Measurements from ENCODE around the gene ZBTB4. TPM values are rescaled to one million over a fixed set of nuclear protein-coding genes. Genes with fewer than 3 reads are reported as not detected.

The ZBTB4 gene
- total and polyA plus RNA-seq, 9 of the 15 experiments (the other 6 are each of a cell fraction or from before 2014, with no cell fraction given), result 0.92 to 6.9 (median 3.3) TPM

DNA sequence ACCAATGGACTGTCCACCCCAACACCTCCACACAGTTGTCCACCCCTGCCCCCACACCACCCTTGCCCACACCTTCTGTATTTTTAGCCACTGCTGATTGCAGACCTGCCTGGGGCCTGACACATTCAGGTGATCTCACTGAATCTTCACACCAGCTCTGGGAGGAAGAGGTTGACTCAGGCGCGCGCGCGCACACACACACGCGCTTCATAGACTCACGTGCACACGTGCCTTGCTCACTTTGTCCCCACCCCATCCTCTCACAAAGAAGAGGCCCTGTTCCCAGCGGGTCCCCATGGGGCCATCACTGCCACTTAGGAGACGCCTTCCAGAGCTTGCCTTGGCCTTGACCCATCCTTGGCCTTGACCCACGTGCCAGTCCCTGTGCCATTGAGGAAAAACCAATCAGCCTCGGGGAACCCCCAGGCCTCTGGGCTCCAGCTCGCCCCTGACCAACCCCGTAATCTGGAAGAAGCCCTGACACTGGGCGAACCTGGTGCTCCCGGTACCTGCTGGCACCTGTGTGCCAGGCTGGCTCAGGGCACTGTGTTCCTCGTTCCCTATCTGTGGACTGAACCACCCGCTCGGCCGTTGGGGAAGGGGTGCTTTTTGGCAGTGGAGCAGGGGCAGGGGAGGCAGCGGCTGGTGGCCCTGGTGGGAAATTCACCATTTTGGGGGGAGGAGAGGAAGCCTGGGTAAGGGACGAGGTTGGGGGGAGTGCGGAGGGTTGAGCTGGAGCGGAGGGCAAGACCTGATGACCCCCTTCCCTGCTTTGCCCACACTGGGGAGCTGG, 68.6 kb downstream of the ZBTB4 start:
- no peaks in the 10 kb centered on the region for H3K9me3 ChIP-seq (replicated peaks; ENCODE audit: control insufficient read depth, insufficient read depth, low read depth, low read length)
- H3K79me2 ChIP-seq (ENCODE audit: control insufficient read depth, insufficient read depth, low read length), result no peaks in the 10 kb centered on the region
- H3K4me1 ChIP-seq (replicated peaks in 1 of 2; ENCODE audit: control insufficient read depth in 2 of 2, insufficient read depth in 2 of 2, low read length in 2 of 2), result peaks cover 0 to 13% of the 10 kb centered on the region in 2 experiments; a peak in 2 of 5 replicates
- ChIA-PET POLR2A (interaction anchor here (0.7 kb wide), 1 partner anchor 74 kb away, joined by 3 read pairs; no protein-coding TSS in a partner anchor), CTCF (ENCODE audit: low intra/inter-chr PET ratio) (no interaction called here)
- intact Hi-C loops (cut with micrococcal nuclease) (no loop called here), in situ Hi-C loops (cut with MboI) (no loop called here)
- 0 out of 3 replicates have a peak, but pooled peaks cover 3% of the 10 kb centered on the region for H3K36me3 ChIP-seq (ENCODE audit: control insufficient read depth, insufficient read depth, low read length)
- WGBS (ENCODE audit: insufficient coverage, low coverage, missing lambda C conversion rate), result 54% methylated on average over 10 of the region's 25 CpGs
- H3K4me2 ChIP-seq (ENCODE audit: insufficient read depth, low read length), result no peak overlapping the region
- H3K27ac ChIP-seq (ENCODE audit: extremely low read depth, low read depth, low read length), result no peak overlapping the region
- BruUV-seq (replicated peaks), result no TSS peak
- TF ChIP-seq, protein P1, sequence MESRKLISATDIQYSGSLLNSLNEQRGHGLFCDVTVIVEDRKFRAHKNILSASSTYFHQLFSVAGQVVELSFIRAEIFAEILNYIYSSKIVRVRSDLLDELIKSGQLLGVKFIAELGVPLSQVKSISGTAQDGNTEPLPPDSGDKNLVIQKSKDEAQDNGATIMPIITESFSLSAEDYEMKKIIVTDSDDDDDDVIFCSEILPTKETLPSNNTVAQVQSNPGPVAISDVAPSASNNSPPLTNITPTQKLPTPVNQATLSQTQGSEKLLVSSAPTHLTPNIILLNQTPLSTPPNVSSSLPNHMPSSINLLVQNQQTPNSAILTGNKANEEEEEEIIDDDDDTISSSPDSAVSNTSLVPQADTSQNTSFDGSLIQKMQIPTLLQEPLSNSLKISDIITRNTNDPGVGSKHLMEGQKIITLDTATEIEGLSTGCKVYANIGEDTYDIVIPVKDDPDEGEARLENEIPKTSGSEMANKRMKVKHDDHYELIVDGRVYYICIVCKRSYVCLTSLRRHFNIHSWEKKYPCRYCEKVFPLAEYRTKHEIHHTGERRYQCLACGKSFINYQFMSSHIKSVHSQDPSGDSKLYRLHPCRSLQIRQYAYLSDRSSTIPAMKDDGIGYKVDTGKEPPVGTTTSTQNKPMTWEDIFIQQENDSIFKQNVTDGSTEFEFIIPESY (CRISPR knock-in tag; IDR thresholded peaks at IDR 0.05), result 0 out of 2 replicates have a peak, but pooled peaks have one; percentile 32
- TF ChIP-seq TEAD4 (IDR thresholded peaks at IDR 0.05; ENCODE audit: low read length) (no peak), TEAD4 (CRISPR knock-in tag; IDR thresholded peaks at IDR 0.05; ENCODE audit: borderline replicate concordance) (no peak), SMARCB1 (IDR thresholded peaks at IDR 0.05; ENCODE audit: insufficient read length, low read depth) (no peak), NRF1 (conservative IDR thresholded peaks at IDR 0.05 in 1 of 2, IDR thresholded peaks at IDR 0.05 in 1 of 2) (0 out of 4 replicates have a peak, but pooled peaks of 1 of the 2 experiments have one; percentile 15), BHLHE40 (IDR thresholded peaks at IDR 0.05; ENCODE audit: low read length) (peak; percentile 78)
- TF ChIP-seq, protein P2, sequence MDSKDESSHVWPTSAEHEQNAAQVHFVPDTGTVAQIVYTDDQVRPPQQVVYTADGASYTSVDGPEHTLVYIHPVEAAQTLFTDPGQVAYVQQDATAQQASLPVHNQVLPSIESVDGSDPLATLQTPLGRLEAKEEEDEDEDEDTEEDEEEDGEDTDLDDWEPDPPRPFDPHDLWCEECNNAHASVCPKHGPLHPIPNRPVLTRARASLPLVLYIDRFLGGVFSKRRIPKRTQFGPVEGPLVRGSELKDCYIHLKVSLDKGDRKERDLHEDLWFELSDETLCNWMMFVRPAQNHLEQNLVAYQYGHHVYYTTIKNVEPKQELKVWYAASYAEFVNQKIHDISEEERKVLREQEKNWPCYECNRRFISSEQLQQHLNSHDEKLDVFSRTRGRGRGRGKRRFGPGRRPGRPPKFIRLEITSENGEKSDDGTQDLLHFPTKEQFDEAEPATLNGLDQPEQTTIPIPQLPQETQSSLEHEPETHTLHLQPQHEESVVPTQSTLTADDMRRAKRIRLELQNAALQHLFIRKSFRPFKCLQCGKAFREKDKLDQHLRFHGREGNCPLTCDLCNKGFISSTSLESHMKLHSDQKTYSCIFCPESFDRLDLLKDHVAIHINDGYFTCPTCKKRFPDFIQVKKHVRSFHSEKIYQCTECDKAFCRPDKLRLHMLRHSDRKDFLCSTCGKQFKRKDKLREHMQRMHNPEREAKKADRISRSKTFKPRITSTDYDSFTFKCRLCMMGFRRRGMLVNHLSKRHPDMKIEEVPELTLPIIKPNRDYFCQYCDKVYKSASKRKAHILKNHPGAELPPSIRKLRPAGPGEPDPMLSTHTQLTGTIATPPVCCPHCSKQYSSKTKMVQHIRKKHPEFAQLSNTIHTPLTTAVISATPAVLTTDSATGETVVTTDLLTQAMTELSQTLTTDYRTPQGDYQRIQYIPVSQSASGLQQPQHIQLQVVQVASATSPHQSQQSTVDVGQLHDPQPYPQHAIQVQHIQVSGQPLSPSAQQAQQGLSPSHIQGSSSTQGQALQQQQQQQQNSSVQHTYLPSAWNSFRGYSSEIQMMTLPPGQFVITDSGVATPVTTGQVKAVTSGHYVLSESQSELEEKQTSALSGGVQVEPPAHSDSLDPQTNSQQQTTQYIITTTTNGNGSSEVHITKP (IDR thresholded peaks at IDR 0.05; ENCODE audit: partially characterized antibody), result peak; percentile 42
- no peaks in the 10 kb centered on the region for H3K9me1 ChIP-seq (ENCODE audit: control insufficient read depth, insufficient read depth, low read length)
- H4K20me1 ChIP-seq (replicated peaks; ENCODE audit: control insufficient read depth, insufficient read depth, low read length), result no peaks in the 10 kb centered on the region
- no peak overlapping the region; a peak in 1 of 4 replicates for H3K9ac ChIP-seq (ENCODE audit: insufficient read depth in 1 of 2, low read depth in 2 of 2, low read length in 2 of 2)
- no peak overlapping the region for H3K4me3 ChIP-seq
- no peak for FAIRE-seq
- H3K27me3 ChIP-seq (ENCODE audit: control insufficient read depth in 2 of 2, insufficient read depth in 2 of 2, low read length in 2 of 2), result no peaks in the 10 kb centered on the region
- H2AFZ ChIP-seq (ENCODE audit: low read depth, low read length), result no peak overlapping the region
- DNase-seq (ENCODE audit: extremely low read depth in 1 of 4, low spot score in 3 of 4), result no peak
- ATAC-seq, result no peak
